PC-9 (cell line): ENCODE measurements around the gene CST9.

ENCODE experiments used
- CTCF ChIP-seq: fragments of 200-600 bp; sonication (generic); conservative IDR thresholded peaks from 2 replicates; pipeline ENCODE4 v1.6.1; 2017; ENCODE audit warnings: mixed run types, antibody characterized with exemption, mild to moderate bottlenecking, moderate library complexity
- EZH2 ChIP-seq: fragments of 200-600 bp; sonication (generic); IDR thresholded peaks from 2 replicates; pipeline ENCODE4 v1.8.0; 2017; ENCODE audit warnings: antibody characterized with exemption, low read depth

GRCh38 chr20:23568320-23568970 is 37.3 kb downstream of the CST9 start, which contains the start of gene CST9L:
- TF ChIP-seq CTCF, result no peak
- no peak for TF ChIP-seq EZH2
